Uterus (tissue), 2 donors: ENCODE results near the gene ADCY2.

Source experiments
- POLR2A ChIP-seq, 2 donors: fragments of 450-650 bp; IDR thresholded peaks; one replicate each; pipeline ENCODE4 v1.6.1; 2016; ENCODE audit warnings: antibody characterized with exemption in 2 of 2, mild to moderate bottlenecking in 1 of 2, moderate library complexity in 1 of 2
- TF ChIP-seq, protein P1 (sequence below), 4 experiments: fragments of 200-600 bp in 2 of 4; fragments of 450-650 bp in 2 of 4; sonication (generic) in 2 of 4; IDR thresholded peaks; one replicate each; pipeline ENCODE4 v1.5.1; 2016 to 2019; ENCODE audit warnings: antibody characterized with exemption in 4 of 4, mild to moderate bottlenecking in 2 of 4, moderate library complexity in 1 of 4

DNA sequence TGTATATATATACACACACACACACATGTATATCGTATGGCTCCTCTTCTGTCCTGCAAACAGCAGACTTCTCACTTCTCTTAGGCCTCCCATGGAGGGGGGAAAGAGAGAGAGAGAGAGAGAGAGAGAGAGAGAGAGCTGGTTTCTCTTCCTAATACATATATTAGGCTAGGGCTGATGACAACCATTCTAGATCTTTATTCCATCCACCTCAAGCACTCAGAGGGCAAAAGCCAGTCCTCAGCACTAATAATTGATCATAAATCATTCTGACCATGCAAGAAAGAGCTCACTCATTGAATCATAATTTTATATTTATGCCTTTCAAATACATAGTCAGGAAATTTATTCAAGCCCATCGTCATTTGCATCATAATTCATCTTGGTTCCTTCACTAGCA lies 408.0 kb downstream of the ADCY2 start:
- TF ChIP-seq, protein P1, sequence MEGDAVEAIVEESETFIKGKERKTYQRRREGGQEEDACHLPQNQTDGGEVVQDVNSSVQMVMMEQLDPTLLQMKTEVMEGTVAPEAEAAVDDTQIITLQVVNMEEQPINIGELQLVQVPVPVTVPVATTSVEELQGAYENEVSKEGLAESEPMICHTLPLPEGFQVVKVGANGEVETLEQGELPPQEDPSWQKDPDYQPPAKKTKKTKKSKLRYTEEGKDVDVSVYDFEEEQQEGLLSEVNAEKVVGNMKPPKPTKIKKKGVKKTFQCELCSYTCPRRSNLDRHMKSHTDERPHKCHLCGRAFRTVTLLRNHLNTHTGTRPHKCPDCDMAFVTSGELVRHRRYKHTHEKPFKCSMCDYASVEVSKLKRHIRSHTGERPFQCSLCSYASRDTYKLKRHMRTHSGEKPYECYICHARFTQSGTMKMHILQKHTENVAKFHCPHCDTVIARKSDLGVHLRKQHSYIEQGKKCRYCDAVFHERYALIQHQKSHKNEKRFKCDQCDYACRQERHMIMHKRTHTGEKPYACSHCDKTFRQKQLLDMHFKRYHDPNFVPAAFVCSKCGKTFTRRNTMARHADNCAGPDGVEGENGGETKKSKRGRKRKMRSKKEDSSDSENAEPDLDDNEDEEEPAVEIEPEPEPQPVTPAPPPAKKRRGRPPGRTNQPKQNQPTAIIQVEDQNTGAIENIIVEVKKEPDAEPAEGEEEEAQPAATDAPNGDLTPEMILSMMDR (IDR thresholded peaks at IDR 0.05), result no peak
- TF ChIP-seq POLR2A (IDR thresholded peaks at IDR 0.05), result no peak
